ENCODE results near the gene RPL15. TPM values are rescaled to one million over a fixed set of nuclear protein-coding genes. Genes with fewer than 3 reads are reported as not detected.

RPL15 gene
- total and polyA plus RNA-seq, 2 of the 13 experiments (the other 11 are each of a cell fraction or from before 2014, with no cell fraction given) = 1,297 to 3,693 TPM

DNA sequence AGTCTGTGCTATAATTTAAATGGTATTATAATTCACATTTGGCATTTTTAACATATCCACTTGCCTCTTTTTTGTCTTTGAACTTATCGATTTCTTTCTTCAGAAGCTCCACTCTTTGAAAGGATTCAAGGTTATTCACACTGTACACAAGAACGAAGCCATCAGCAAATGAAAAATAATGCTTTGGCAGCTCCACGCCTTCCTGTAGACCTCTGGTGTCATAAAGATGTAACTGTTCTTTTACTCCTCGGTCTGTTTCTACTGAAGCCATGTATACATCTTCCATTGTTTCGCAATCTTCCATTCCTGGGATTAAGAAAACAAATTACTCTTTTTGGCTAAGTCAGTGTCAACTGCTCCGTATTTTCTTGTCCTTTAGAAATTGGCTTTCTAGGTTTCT lies 16.2 kb upstream of the RPL15 start (continued):
- TF ChIP-seq, protein P1, sequence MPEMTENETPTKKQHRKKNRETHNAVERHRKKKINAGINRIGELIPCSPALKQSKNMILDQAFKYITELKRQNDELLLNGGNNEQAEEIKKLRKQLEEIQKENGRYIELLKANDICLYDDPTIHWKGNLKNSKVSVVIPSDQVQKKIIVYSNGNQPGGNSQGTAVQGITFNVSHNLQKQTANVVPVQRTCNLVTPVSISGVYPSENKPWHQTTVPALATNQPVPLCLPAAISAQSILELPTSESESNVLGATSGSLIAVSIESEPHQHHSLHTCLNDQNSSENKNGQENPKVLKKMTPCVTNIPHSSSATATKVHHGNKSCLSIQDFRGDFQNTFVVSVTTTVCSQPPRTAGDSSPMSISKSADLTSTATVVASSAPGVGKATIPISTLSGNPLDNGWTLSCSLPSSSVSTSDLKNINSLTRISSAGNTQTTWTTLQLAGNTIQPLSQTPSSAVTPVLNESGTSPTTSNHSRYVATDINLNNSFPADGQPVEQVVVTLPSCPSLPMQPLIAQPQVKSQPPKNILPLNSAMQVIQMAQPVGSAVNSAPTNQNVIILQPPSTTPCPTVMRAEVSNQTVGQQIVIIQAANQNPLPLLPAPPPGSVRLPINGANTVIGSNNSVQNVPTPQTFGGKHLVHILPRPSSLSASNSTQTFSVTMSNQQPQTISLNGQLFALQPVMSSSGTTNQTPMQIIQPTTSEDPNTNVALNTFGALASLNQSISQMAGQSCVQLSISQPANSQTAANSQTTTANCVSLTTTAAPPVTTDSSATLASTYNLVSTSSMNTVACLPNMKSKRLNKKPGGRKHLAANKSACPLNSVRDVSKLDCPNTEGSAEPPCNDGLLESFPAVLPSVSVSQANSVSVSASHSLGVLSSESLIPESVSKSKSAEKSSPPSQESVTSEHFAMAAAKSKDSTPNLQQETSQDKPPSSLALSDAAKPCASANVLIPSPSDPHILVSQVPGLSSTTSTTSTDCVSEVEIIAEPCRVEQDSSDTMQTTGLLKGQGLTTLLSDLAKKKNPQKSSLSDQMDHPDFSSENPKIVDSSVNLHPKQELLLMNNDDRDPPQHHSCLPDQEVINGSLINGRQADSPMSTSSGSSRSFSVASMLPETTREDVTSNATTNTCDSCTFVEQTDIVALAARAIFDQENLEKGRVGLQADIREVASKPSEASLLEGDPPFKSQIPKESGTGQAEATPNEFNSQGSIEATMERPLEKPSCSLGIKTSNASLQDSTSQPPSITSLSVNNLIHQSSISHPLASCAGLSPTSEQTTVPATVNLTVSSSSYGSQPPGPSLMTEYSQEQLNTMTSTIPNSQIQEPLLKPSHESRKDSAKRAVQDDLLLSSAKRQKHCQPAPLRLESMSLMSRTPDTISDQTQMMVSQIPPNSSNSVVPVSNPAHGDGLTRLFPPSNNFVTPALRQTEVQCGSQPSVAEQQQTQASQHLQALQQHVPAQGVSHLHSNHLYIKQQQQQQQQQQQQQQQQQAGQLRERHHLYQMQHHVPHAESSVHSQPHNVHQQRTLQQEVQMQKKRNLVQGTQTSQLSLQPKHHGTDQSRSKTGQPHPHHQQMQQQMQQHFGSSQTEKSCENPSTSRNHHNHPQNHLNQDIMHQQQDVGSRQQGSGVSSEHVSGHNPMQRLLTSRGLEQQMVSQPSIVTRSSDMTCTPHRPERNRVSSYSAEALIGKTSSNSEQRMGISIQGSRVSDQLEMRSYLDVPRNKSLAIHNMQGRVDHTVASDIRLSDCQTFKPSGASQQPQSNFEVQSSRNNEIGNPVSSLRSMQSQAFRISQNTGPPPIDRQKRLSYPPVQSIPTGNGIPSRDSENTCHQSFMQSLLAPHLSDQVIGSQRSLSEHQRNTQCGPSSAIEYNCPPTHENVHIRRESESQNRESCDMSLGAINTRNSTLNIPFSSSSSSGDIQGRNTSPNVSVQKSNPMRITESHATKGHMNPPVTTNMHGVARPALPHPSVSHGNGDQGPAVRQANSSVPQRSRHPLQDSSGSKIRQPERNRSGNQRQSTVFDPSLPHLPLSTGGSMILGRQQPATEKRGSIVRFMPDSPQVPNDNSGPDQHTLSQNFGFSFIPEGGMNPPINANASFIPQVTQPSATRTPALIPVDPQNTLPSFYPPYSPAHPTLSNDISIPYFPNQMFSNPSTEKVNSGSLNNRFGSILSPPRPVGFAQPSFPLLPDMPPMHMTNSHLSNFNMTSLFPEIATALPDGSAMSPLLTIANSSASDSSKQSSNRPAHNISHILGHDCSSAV (CRISPR knock-in tag; IDR thresholded peaks at IDR 0.05; ENCODE audit: borderline replicate concordance) = no peak
- TF ChIP-seq KLF12 (CRISPR knock-in tag; IDR thresholded peaks at IDR 0.05; ENCODE audit: borderline replicate concordance) (no peak), ELF3 (CRISPR knock-in tag; IDR thresholded peaks at IDR 0.05) (0 out of 2 replicates have a peak, but pooled peaks have one; percentile 19), BCL6 (CRISPR knock-in tag; IDR thresholded peaks at IDR 0.05) (peak; percentile 92), RAD21 (CRISPR knock-in tag; IDR thresholded peaks at IDR 0.05) (0 out of 2 replicates have a peak, but pooled peaks have one; percentile 17), FOXK1 (CRISPR knock-in tag; IDR thresholded peaks at IDR 0.05; ENCODE audit: borderline replicate concordance, low read depth) (0 out of 2 replicates have a peak, but pooled peaks have one; percentile 15), ZNF33B (CRISPR knock-in tag; IDR thresholded peaks at IDR 0.05) (no peak), FOXJ3 (CRISPR knock-in tag; IDR thresholded peaks at IDR 0.05; ENCODE audit: borderline replicate concordance) (0 out of 2 replicates have a peak, but pooled peaks have one; percentile 23), SP4 (CRISPR knock-in tag; IDR thresholded peaks at IDR 0.05) (no peak), ZSCAN31 (CRISPR knock-in tag; IDR thresholded peaks at IDR 0.05; ENCODE audit: low read depth) (no peak), ZNF660 (CRISPR knock-in tag; IDR thresholded peaks at IDR 0.05; ENCODE audit: borderline replicate concordance, low read depth) (no peak), SMC3 (IDR thresholded peaks at IDR 0.05; ENCODE audit: low read length) (peak; percentile 67), CREB1 (IDR thresholded peaks at IDR 0.05) (no peak), CREB1 (CRISPR knock-in tag; IDR thresholded peaks at IDR 0.05) (0 out of 2 replicates have a peak, but pooled peaks have one; percentile 18), MEIS2 (CRISPR knock-in tag; IDR thresholded peaks at IDR 0.05) (no peak)
- TF ChIP-seq, protein P2, sequence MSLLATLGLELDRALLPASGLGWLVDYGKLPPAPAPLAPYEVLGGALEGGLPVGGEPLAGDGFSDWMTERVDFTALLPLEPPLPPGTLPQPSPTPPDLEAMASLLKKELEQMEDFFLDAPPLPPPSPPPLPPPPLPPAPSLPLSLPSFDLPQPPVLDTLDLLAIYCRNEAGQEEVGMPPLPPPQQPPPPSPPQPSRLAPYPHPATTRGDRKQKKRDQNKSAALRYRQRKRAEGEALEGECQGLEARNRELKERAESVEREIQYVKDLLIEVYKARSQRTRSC (CRISPR knock-in tag; IDR thresholded peaks at IDR 0.05; ENCODE audit: low read depth) = no peak
- TF ChIP-seq, protein P3, sequence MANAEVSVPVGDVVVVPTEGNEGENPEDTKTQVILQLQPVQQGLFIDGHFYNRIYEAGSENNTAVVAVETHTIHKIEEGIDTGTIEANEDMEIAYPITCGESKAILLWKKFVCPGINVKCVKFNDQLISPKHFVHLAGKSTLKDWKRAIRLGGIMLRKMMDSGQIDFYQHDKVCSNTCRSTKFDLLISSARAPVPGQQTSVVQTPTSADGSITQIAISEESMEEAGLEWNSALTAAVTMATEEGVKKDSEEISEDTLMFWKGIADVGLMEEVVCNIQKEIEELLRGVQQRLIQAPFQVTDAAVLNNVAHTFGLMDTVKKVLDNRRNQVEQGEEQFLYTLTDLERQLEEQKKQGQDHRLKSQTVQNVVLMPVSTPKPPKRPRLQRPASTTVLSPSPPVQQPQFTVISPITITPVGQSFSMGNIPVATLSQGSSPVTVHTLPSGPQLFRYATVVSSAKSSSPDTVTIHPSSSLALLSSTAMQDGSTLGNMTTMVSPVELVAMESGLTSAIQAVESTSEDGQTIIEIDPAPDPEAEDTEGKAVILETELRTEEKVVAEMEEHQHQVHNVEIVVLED (CRISPR knock-in tag; IDR thresholded peaks at IDR 0.05; ENCODE audit: borderline replicate concordance) = no peak
